K562 (cell line): ENCODE measurements around the gene NKAIN1. TPM values are rescaled to one million over a fixed set of nuclear protein-coding genes. Genes with fewer than 3 reads are reported as not detected.

Source experiments
- ARHGAP35 ChIP-seq: fragments of 450-650 bp; IDR thresholded peaks from 2 replicates; pipeline ENCODE4 v1.6.1; 2018; ENCODE audit not compliant: partially characterized antibody
- HNRNPK ChIP-seq: fragments of 200-400 bp; formaldehyde crosslinking; IDR thresholded peaks from one replicate; pipeline ENCODE4 v1.6.1; 2018; ENCODE audit warnings: mild to moderate bottlenecking, low read depth, low read length; ENCODE audit not compliant: poor library complexity, severe bottlenecking
- MCM5 ChIP-seq: fragments of 450-650 bp; IDR thresholded peaks from 2 replicates; pipeline ENCODE4 v1.6.1; 2016; ENCODE audit warnings: low read depth
- NR4A1 ChIP-seq, 2 experiments: fragments of 250-450 bp in 1 of 2; fragments of 450-650 bp in 1 of 2; sonication (Bioruptor Pico) in 1 of 2; IDR thresholded peaks; 2 replicates each; pipeline versions ENCODE4 v1.4.0 to v1.6.1; 2016 to 2020; ENCODE audit warnings: mild to moderate bottlenecking in 2 of 2, missing compliant biosample characterization in 1 of 2, missing genetic modification characterization in 1 of 2, moderate library complexity in 1 of 2
- NUFIP1 ChIP-seq: fragments of 450-650 bp; IDR thresholded peaks from 2 replicates; pipeline ENCODE4 v1.6.1; 2018; ENCODE audit not compliant: partially characterized antibody
- PHF21A ChIP-seq: fragments of 450-650 bp; IDR thresholded peaks from 2 replicates; pipeline ENCODE4 v1.6.1; 2017; ENCODE audit warnings: low read depth, borderline replicate concordance
- PHTF2 ChIP-seq: fragments of 250-450 bp; sonication (Bioruptor Pico); IDR thresholded peaks from 2 replicates; pipeline ENCODE4 v1.5.0; 2021; ENCODE audit warnings: mild to moderate bottlenecking
- PTRF ChIP-seq: fragments of 450-650 bp; IDR thresholded peaks from 2 replicates; pipeline ENCODE4 v1.6.1; 2016; ENCODE audit warnings: mild to moderate bottlenecking, missing genetic modification characterization, missing compliant biosample characterization
- RBM17 ChIP-seq: fragments of 200-400 bp; formaldehyde crosslinking; IDR thresholded peaks from 2 replicates; pipeline ENCODE4 v1.6.1; 2017; ENCODE audit warnings: low read depth, mild to moderate bottlenecking, low read length, borderline replicate concordance
- SP1 ChIP-seq: sonication (generic); formaldehyde crosslinking; IDR thresholded peaks from 2 replicates; pipeline ENCODE4 v1.8.1; 2022; ENCODE audit warnings: mild to moderate bottlenecking, missing genetic modification reagents
- SREBF1 ChIP-seq: fragments of 150-350 bp; IDR thresholded peaks from 2 replicates; pipeline ENCODE4 v1.6.1; 2014; ENCODE audit warnings: antibody characterized with exemption, low read depth, low read length, borderline replicate concordance
- TARDBP ChIP-seq: fragments of 450-650 bp; IDR thresholded peaks from 2 replicates; pipeline ENCODE4 v1.6.1; 2016
- TRIM24 ChIP-seq, 2 experiments: fragments of 450-650 bp; IDR thresholded peaks; 2 replicates each; pipeline ENCODE4 v1.6.1; 2016
- TSC22D4 ChIP-seq: fragments of 450-650 bp; IDR thresholded peaks from 2 replicates; pipeline ENCODE4 v1.6.1; 2016; ENCODE audit warnings: missing genetic modification characterization, missing biosample characterization, control low read depth
- ZNF232 ChIP-seq: sonication (generic); formaldehyde crosslinking; IDR thresholded peaks from 2 replicates; pipeline ENCODE4 v1.8.0; 2022; ENCODE audit warnings: mild to moderate bottlenecking, missing genetic modification reagents
- ZNF24 ChIP-seq: fragments of 450-650 bp; IDR thresholded peaks from 2 replicates; pipeline ENCODE4 v1.6.1; 2016
- ZNF707 ChIP-seq: fragments of 250-450 bp; sonication (Bioruptor Pico); conservative IDR thresholded peaks from 2 replicates; pipeline ENCODE4 v1.8.0; 2022; ENCODE audit warnings: inconsistent platforms, mild to moderate bottlenecking, moderate library complexity
- ZNF79 ChIP-seq: fragments of 250-450 bp; sonication (Bioruptor Pico); IDR thresholded peaks from 2 replicates; pipeline ENCODE4 v1.4.0; 2020; ENCODE audit warnings: low read depth, mild to moderate bottlenecking, moderate library complexity
- polyA plus RNA-seq, 8 experiments: library from polyadenylated mRNA; depleted of rRNA in 4 of 8; stranded (reverse) in 5 of 8; unstranded in 3 of 8; fragments of >200 nt; fragmentation: Nextera tagmentation in 2 of 8; fragmentation: Illumina TruSeq in 1 of 8; extraction: Ambion mirVana in 2 of 8; extraction: Trizol in 1 of 8; gene quantifications; 2 replicates each; pipeline versions ENCODE4 v1.2.1 to v1.2.3, GENCODE V29; 2011 to 2014; ENCODE audit warnings: inconsistent platforms in 1 of 8, missing spikeins in 1 of 8
- total RNA-seq, 7 experiments: library from RNA; depleted of rRNA in 6 of 7; stranded (reverse); fragments of >200 nt in 6 of 7; fragmentation: Illumina TruSeq in 2 of 7; extraction: Trizol in 2 of 7; gene quantifications; 2 replicates each; pipeline versions ENCODE4 v1.2.1 to v1.2.3, GENCODE V29; 2011 to 2021; ENCODE audit warnings: low replicate concordance in 1 of 7
- TF ChIP-seq, protein P1 (sequence below): fragments of 450-650 bp; formaldehyde crosslinking; IDR thresholded peaks from 2 replicates; pipeline ENCODE4 v1.4.0; 2020; ENCODE audit warnings: mild to moderate bottlenecking, moderate library complexity
- TF ChIP-seq, protein P2 (sequence below): fragments of 250-450 bp; sonication (Bioruptor Pico); IDR thresholded peaks from 2 replicates; pipeline ENCODE4 v1.4.0; 2020; ENCODE audit warnings: mild to moderate bottlenecking, moderate library complexity, borderline replicate concordance
- TF ChIP-seq, protein P3 (sequence below): IDR thresholded peaks from 2 replicates; pipeline ENCODE4 v1.6.1; 2011; ENCODE audit warnings: borderline replicate concordance, low read depth, mild to moderate bottlenecking, moderate library complexity, low read length; ENCODE audit not compliant: insufficient read depth, poor library complexity, severe bottlenecking
- TF ChIP-seq, protein P4 (sequence below): fragments of 450-650 bp; IDR thresholded peaks from 2 replicates; pipeline ENCODE4 v1.7.0; 2016; ENCODE audit warnings: borderline replicate concordance

NKAIN1 gene
- total and polyA plus RNA-seq, 9 of the 15 experiments (the other 6 are each of a cell fraction or from before 2014, with no cell fraction given) = 0.03 to 0.22 (median 0.04) TPM; not detected in 3

DNA sequence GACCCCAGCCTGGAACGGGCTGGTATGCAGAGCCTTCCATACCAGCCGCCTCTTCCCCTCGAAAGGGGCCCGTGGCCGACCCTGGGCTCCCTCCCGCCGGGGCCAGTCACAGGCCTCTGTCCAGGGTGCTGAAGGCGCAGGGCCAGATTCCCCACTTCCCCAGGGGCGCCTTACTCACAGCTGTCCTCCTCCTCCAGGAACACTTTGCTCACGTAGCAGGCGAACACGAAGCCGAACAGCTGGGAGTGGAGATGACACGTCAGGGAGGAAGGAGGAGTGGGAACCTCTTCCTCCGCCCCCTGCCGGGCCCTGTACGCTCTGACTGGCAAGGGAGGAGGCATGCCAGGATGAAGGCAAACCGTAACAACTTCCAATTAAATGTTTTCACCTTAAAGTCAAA is 57.3 kb downstream of the NKAIN1 start (continued):
- TF ChIP-seq, protein P1, sequence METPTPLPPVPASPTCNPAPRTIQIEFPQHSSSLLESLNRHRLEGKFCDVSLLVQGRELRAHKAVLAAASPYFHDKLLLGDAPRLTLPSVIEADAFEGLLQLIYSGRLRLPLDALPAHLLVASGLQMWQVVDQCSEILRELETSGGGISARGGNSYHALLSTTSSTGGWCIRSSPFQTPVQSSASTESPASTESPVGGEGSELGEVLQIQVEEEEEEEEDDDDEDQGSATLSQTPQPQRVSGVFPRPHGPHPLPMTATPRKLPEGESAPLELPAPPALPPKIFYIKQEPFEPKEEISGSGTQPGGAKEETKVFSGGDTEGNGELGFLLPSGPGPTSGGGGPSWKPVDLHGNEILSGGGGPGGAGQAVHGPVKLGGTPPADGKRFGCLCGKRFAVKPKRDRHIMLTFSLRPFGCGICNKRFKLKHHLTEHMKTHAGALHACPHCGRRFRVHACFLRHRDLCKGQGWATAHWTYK (CRISPR knock-in tag) = no peak
- TF ChIP-seq PHTF2 (CRISPR knock-in tag) (no peak), TSC22D4 (tag) (no peak), SREBF1 (no peak), TRIM24 (IDR thresholded peaks at IDR 0.05) (no peak), NUFIP1 (no peak), PTRF (tag) (no peak), SP1 (CRISPR knock-in tag) (peak; percentile 25; the same call in 1 of the 2 replicates), NR4A1 (CRISPR knock-in tag; IDR thresholded peaks at IDR 0.05) (no peak), NR4A1 (tag; IDR thresholded peaks at IDR 0.05) (no peak), ZNF79 (CRISPR knock-in tag) (no peak), ZNF232 (CRISPR knock-in tag) (peak; percentile 89; the same call in 1 of the 2 replicates), MCM5 (no peak), RBM17 (no peak), TARDBP (no peak), ZNF24 (no peak), ARHGAP35 (no peak), PHF21A (peak; percentile 93), HNRNPK (no peak), ZNF707 (no peak)
- TF ChIP-seq, protein P2, sequence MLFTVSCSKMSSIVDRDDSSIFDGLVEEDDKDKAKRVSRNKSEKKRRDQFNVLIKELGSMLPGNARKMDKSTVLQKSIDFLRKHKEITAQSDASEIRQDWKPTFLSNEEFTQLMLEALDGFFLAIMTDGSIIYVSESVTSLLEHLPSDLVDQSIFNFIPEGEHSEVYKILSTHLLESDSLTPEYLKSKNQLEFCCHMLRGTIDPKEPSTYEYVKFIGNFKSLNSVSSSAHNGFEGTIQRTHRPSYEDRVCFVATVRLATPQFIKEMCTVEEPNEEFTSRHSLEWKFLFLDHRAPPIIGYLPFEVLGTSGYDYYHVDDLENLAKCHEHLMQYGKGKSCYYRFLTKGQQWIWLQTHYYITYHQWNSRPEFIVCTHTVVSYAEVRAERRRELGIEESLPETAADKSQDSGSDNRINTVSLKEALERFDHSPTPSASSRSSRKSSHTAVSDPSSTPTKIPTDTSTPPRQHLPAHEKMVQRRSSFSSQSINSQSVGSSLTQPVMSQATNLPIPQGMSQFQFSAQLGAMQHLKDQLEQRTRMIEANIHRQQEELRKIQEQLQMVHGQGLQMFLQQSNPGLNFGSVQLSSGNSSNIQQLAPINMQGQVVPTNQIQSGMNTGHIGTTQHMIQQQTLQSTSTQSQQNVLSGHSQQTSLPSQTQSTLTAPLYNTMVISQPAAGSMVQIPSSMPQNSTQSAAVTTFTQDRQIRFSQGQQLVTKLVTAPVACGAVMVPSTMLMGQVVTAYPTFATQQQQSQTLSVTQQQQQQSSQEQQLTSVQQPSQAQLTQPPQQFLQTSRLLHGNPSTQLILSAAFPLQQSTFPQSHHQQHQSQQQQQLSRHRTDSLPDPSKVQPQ (CRISPR knock-in tag) = no peak
- TF ChIP-seq, protein P3, sequence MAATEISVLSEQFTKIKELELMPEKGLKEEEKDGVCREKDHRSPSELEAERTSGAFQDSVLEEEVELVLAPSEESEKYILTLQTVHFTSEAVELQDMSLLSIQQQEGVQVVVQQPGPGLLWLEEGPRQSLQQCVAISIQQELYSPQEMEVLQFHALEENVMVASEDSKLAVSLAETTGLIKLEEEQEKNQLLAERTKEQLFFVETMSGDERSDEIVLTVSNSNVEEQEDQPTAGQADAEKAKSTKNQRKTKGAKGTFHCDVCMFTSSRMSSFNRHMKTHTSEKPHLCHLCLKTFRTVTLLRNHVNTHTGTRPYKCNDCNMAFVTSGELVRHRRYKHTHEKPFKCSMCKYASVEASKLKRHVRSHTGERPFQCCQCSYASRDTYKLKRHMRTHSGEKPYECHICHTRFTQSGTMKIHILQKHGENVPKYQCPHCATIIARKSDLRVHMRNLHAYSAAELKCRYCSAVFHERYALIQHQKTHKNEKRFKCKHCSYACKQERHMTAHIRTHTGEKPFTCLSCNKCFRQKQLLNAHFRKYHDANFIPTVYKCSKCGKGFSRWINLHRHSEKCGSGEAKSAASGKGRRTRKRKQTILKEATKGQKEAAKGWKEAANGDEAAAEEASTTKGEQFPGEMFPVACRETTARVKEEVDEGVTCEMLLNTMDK = peak; percentile 55
- TF ChIP-seq, protein P4, sequence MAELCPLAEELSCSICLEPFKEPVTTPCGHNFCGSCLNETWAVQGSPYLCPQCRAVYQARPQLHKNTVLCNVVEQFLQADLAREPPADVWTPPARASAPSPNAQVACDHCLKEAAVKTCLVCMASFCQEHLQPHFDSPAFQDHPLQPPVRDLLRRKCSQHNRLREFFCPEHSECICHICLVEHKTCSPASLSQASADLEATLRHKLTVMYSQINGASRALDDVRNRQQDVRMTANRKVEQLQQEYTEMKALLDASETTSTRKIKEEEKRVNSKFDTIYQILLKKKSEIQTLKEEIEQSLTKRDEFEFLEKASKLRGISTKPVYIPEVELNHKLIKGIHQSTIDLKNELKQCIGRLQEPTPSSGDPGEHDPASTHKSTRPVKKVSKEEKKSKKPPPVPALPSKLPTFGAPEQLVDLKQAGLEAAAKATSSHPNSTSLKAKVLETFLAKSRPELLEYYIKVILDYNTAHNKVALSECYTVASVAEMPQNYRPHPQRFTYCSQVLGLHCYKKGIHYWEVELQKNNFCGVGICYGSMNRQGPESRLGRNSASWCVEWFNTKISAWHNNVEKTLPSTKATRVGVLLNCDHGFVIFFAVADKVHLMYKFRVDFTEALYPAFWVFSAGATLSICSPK = no peak
